Left lung (tissue), 10 donors: ENCODE measurements around the gene DNAJC4. TPM values are rescaled to one million over a fixed set of nuclear protein-coding genes. Genes with fewer than 3 reads are reported as not detected.

Source experiments
- ATAC-seq: fragments of 200-7000 bp; cut with Tn5 transposase; one replicate; pipeline ENCODE4 v1.9.1; 2020; ENCODE audit warnings: moderate library complexity
- DNase-seq, 4 donors: peaks; one replicate each; pipeline ENCODE4 v3.0.0-alpha.2; 2013 to 2020
- H3K27ac ChIP-seq, 2 donors: fragments of 200-600 bp; sonication (generic) in 1 of 2; one replicate each; pipeline versions ENCODE4 v1.5.0 to v1.8.0; 2020 to 2021
- H3K27me3 ChIP-seq, 2 donors: fragments of 200-600 bp; sonication (generic) in 1 of 2; one replicate each; pipeline versions ENCODE4 v1.5.0 to v1.8.0; 2020 to 2021
- H3K36me3 ChIP-seq, 2 donors: fragments of 200-600 bp; sonication (generic) in 1 of 2; one replicate each; pipeline versions ENCODE4 v1.5.0 to v1.8.0; 2020 to 2021
- H3K4me1 ChIP-seq, 2 donors: fragments of 200-600 bp; one replicate each; pipeline ENCODE4 v1.8.0; 2021
- H3K4me3 ChIP-seq, 2 donors: fragments of 200-600 bp; sonication (generic) in 1 of 2; one replicate each; pipeline versions ENCODE4 v1.5.0 to v1.8.0; 2020 to 2021; ENCODE audit warnings: mild to moderate bottlenecking in 1 of 2
- H3K9me3 ChIP-seq, 2 donors: fragments of 200-600 bp; sonication (generic) in 1 of 2; one replicate each; pipeline versions ENCODE4 v1.5.0 to v1.8.0; 2020 to 2021
- CTCF ChIP-seq, 2 donors: fragments of 200-600 bp; sonication (generic) in 1 of 2; IDR thresholded peaks; one replicate each; pipeline versions ENCODE4 v1.5.0 to v1.8.0; 2021; ENCODE audit warnings: antibody characterized with exemption in 2 of 2
- intact Hi-C, 2 donors: fragments of 100-400 bp; cut with DNase I; formaldehyde crosslinking; loops; one replicate each; pipeline versions ENCODE4 v1.11.2 to v1.14.2; 2022
- polyA plus RNA-seq, 6 donors: library from polyadenylated mRNA; unstranded; fragments of 120-200 nt; gene quantifications; one replicate each; pipeline ENCODE4 v1.2.1, GENCODE V29; 2013; ENCODE audit not compliant: insufficient read length in 6 of 6
- total RNA-seq, 2 donors: library from RNA; stranded (reverse); fragmentation: NEBNext Ultra II Directional; extraction: Animal tissue kit (Norgen Biotek cat#: 25700); gene quantifications; one replicate each; pipeline ENCODE4 v1.2.1, GENCODE V29; 2021
- donor health status: DM: no; HTN: yes; CAD: no.
- donor health status: DM: no; HTN: no; CAD: no.

DNAJC4 gene
- total and polyA plus RNA-seq, 8 donors: 26.0 to 83.9 (median 68.7) TPM

GRCh38 chr11:64263021-64263946, 32.9 kb downstream of the DNAJC4 start:
- Histone ChIP-seq H3K36me3 (peaks cover 0 to 86% of the 10 kb centered on the region in 2 donors), H3K9me3 (no peaks in the 10 kb centered on the region), H3K4me3 (no peak overlapping the region), H3K4me1 (peaks cover 4 to 15% of the 10 kb centered on the region in 2 donors), H3K27me3 (no peaks in the 10 kb centered on the region), H3K27ac (no peak overlapping the region)
- DNase-seq (peak in 1 of 4 donors; percentile 69), ATAC-seq (no peak)
- TF ChIP-seq CTCF (IDR thresholded peaks at IDR 0.05): no peak
- intact Hi-C loops: no loop called here

- ATAC-seq: no peak
- no peaks in the 10 kb centered on the region for H3K27me3 ChIP-seq
- intact Hi-C loops: no loop called here
- no peak for TF ChIP-seq CTCF (IDR thresholded peaks at IDR 0.05)
- DNase-seq: peak in 1 of 4 donors; percentile 62
- no peaks in the 10 kb centered on the region for H3K9me3 ChIP-seq
- peaks cover 9 to 22% of the 10 kb centered on the region in 2 donors for H3K4me1 ChIP-seq
- H3K27ac ChIP-seq: no peak overlapping the region
- H3K4me3 ChIP-seq: no peak overlapping the region
- peaks cover 0 to 80% of the 10 kb centered on the region in 2 donors for H3K36me3 ChIP-seq
Observed at GRCh38 chr11:64263947-64264317, 33.6 kb downstream of the DNAJC4 start.

- intact Hi-C loops: no loop called here
- TF ChIP-seq CTCF (IDR thresholded peaks at IDR 0.05): no peak
- DNase-seq (peak in 1 of 4 donors; percentile 62), ATAC-seq (no peak)
- no peak overlapping the region for H3K4me3 ChIP-seq
- H3K27ac ChIP-seq: no peak overlapping the region
- peaks cover 0 to 75% of the 10 kb centered on the region in 2 donors for H3K36me3 ChIP-seq
- peaks cover 9 to 25% of the 10 kb centered on the region in 2 donors for H3K4me1 ChIP-seq
- no peaks in the 10 kb centered on the region for H3K27me3 ChIP-seq
- no peaks in the 10 kb centered on the region for H3K9me3 ChIP-seq
Observed at GRCh38 chr11:64264371-64264852, 34.1 kb downstream of the DNAJC4 start.

- no peak overlapping the region for H3K27ac ChIP-seq
- H3K27me3 ChIP-seq: no peaks in the 10 kb centered on the region
- no peaks in the 10 kb centered on the region for H3K9me3 ChIP-seq
- H3K4me3 ChIP-seq: no peak overlapping the region
- DNase-seq (peak in 1 of 4 donors; percentile 76), ATAC-seq (no peak)
- intact Hi-C loops: no loop called here
- H3K4me1 ChIP-seq: peaks cover 9 to 25% of the 10 kb centered on the region in 2 donors
- TF ChIP-seq CTCF (IDR thresholded peaks at IDR 0.05): no peak
- peaks cover 0 to 66% of the 10 kb centered on the region in 2 donors for H3K36me3 ChIP-seq
Observed at GRCh38 chr11:64265176-64266160, 35.1 kb downstream of the DNAJC4 start.
